Activated T-cell treated with anti-CD3 and anti-CD28 coated beads for 48 hours (primary cell): ENCODE measurements around the gene FGF10.

Experiments
- DNase-seq: peaks from one replicate; pipeline ENCODE4 v3.0.0-alpha.2; 2020; ENCODE audit warnings: low read depth

FGF10 gene

GRCh38 chr5:44257221-44257620, 132.0 kb downstream of the FGF10 start:
- no peak for DNase-seq
